Mesendoderm (in vitro differentiated cells): ENCODE data around the gene KCNC1.

Source experiments
- DNase-seq: peaks from one replicate; pipeline ENCODE4 v3.0.0; 2013
- H2AK5ac ChIP-seq: 2 replicates; pipeline ENCODE4 v1.6.1; 2013; ENCODE audit warnings: low read length, inconsistent platforms
- H2BK120ac ChIP-seq: 2 replicates; pipeline ENCODE4 v1.6.1; 2013; ENCODE audit warnings: low read depth, mild to moderate bottlenecking, low read length, moderate library complexity, mixed read lengths
- H2BK15ac ChIP-seq: replicated peaks from 2 replicates; pipeline ENCODE4 v1.6.1; 2013; ENCODE audit warnings: low read depth, mild to moderate bottlenecking, moderate library complexity
- H2BK5ac ChIP-seq: 2 replicates; pipeline ENCODE4 v1.6.1; 2013; ENCODE audit warnings: low read length, inconsistent platforms
- H3K18ac ChIP-seq: 2 replicates; pipeline ENCODE4 v1.6.1; 2013; ENCODE audit warnings: mild to moderate bottlenecking, low read length, mixed read lengths
- H3K23ac ChIP-seq: one replicate; pipeline ENCODE4 v1.6.1; 2013; ENCODE audit warnings: low read length
- H3K27ac ChIP-seq: 2 replicates; pipeline ENCODE4 v1.5.1; 2013; ENCODE audit warnings: low read depth, mild to moderate bottlenecking, inconsistent platforms, low read length, moderate library complexity
- H3K27me3 ChIP-seq: 2 replicates; pipeline ENCODE4 v1.6.1; 2013; ENCODE audit warnings: low read length, control low read depth, mild to moderate bottlenecking, inconsistent platforms; ENCODE audit not compliant: insufficient read depth, poor library complexity
- H3K36me3 ChIP-seq: 2 replicates; pipeline ENCODE4 v1.6.1; 2013; ENCODE audit warnings: low read length, inconsistent platforms; ENCODE audit not compliant: control insufficient read depth, insufficient read depth
- H3K4ac ChIP-seq: one replicate; pipeline ENCODE4 v1.6.1; 2013; ENCODE audit warnings: low read depth, mild to moderate bottlenecking, low read length, moderate library complexity
- H3K4me1 ChIP-seq: 2 replicates; pipeline ENCODE4 v1.6.1; 2013; ENCODE audit warnings: low read depth, low read length, inconsistent platforms; ENCODE audit not compliant: control insufficient read depth
- H3K4me2 ChIP-seq: 2 replicates; pipeline ENCODE4 v1.6.1; 2013; ENCODE audit warnings: low read length
- H3K4me3 ChIP-seq: 2 replicates; pipeline ENCODE4 v1.5.1; 2013; ENCODE audit warnings: mild to moderate bottlenecking, low read length
- H3K56ac ChIP-seq: one replicate; pipeline ENCODE4 v1.6.1; 2013; ENCODE audit warnings: low read length
- H3K79me1 ChIP-seq: 2 replicates; pipeline ENCODE4 v1.6.1; 2013; ENCODE audit warnings: low read length, inconsistent platforms
- H3K79me2 ChIP-seq: 2 replicates; pipeline ENCODE4 v1.6.1; 2013; ENCODE audit warnings: mild to moderate bottlenecking, low read length; ENCODE audit not compliant: control insufficient read depth, insufficient read depth
- H3K9ac ChIP-seq: 2 replicates; pipeline ENCODE4 v1.6.1; 2013; ENCODE audit warnings: low read length, inconsistent platforms
- H4K5ac ChIP-seq: one replicate; pipeline ENCODE4 v1.6.1; 2013; ENCODE audit warnings: low read length
- H4K8ac ChIP-seq: one replicate; pipeline ENCODE4 v1.6.1; 2013; ENCODE audit warnings: low read depth, mild to moderate bottlenecking, control low read depth, low read length, moderate library complexity
- WGBS: extraction: QIAGEN DNeasy Blood & Tissue Kit; methylation state at CpG from one replicate; pipeline ENCODE4 v1.1.7; 2013; ENCODE audit warnings: low lambda C conversion rate, missing lambda C conversion rate; ENCODE audit not compliant: insufficient coverage; ENCODE audit errors: extremely low coverage; 5-methylcytosine and 5-hydroxymethylcytosine counted together

Gene KCNC1

GRCh38 chr11:17779861-17780594 is 45.4 kb downstream of the KCNC1 start:
- no peak overlapping the region for H3K9ac ChIP-seq
- no peak overlapping the region for H2BK120ac ChIP-seq
- no peaks in the 10 kb centered on the region for H3K36me3 ChIP-seq
- no peak overlapping the region for H2BK5ac ChIP-seq
- no peak overlapping the region for H3K4ac ChIP-seq
- no peak overlapping the region for H3K4me3 ChIP-seq
- no peaks in the 10 kb centered on the region for H3K27me3 ChIP-seq
- no CpG with 5 or more reads among the region's 14 CpGs for WGBS
- H2AK5ac ChIP-seq, result no peak overlapping the region
- no peak overlapping the region for H3K56ac ChIP-seq
- no peak overlapping the region for H2BK15ac ChIP-seq
- H3K4me2 ChIP-seq, result no peak overlapping the region
- H3K27ac ChIP-seq, result no peak overlapping the region
- no peak overlapping the region for H4K8ac ChIP-seq
- no peaks in the 10 kb centered on the region for H3K4me1 ChIP-seq
- no peak overlapping the region for H3K18ac ChIP-seq
- no peak for DNase-seq
- no peaks in the 10 kb centered on the region for H3K79me1 ChIP-seq
- H3K79me2 ChIP-seq, result no peaks in the 10 kb centered on the region
- H3K23ac ChIP-seq, result no peak overlapping the region
- no peak overlapping the region for H4K5ac ChIP-seq

GRCh38 chr11:17780668-17781067 is 46.1 kb downstream of the KCNC1 start:
- Histone ChIP-seq H3K23ac (no peak overlapping the region), H2AK5ac (no peak overlapping the region), H3K4me2 (no peak overlapping the region), H3K36me3 (no peaks in the 10 kb centered on the region), H3K4me1 (no peaks in the 10 kb centered on the region), H4K8ac (no peak overlapping the region), H2BK5ac (no peak overlapping the region), H3K9ac (no peak overlapping the region), H3K79me1 (no peaks in the 10 kb centered on the region), H3K56ac (no peak overlapping the region), H4K5ac (no peak overlapping the region), H3K4me3 (no peak overlapping the region), H2BK15ac (no peak overlapping the region), H3K18ac (no peak overlapping the region), H2BK120ac (no peak overlapping the region), H3K79me2 (no peaks in the 10 kb centered on the region), H3K4ac (no peak overlapping the region), H3K27ac (no peak overlapping the region), H3K27me3 (no peaks in the 10 kb centered on the region)
- DNase-seq, result no peak
- no CpG with 5 or more reads among the region's 15 CpGs for WGBS

DNA sequence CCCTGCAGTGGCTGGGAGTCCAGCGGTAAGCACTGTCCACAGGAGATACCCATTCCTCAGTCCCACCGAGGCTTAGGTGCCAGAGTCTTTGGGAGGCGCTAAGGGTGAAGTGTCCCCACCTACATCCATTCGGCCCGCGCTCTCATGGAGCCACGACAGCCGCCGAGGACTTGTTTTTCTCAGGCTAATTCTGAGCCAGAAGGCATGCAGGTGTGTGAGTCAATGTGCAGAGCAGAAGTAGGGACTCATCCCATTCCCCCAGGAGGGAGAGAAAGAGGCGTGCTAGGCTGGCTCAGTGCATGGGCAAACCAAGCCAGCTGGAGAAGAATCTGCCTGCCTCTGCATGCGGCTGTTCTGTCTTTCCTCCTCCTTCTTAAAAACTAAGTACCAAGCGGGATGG is 46.6 kb downstream of the KCNC1 start:
- H3K79me2 ChIP-seq, result no peaks in the 10 kb centered on the region
- no peaks in the 10 kb centered on the region for H3K4me1 ChIP-seq
- DNase-seq, result no peak
- no peak overlapping the region for H3K4me2 ChIP-seq
- no peak overlapping the region for H3K56ac ChIP-seq
- no peak overlapping the region for H2BK15ac ChIP-seq
- H3K4ac ChIP-seq, result no peak overlapping the region
- H3K27me3 ChIP-seq, result no peaks in the 10 kb centered on the region
- no peak overlapping the region for H2BK120ac ChIP-seq
- H2AK5ac ChIP-seq, result no peak overlapping the region
- H3K23ac ChIP-seq, result no peak overlapping the region
- H3K79me1 ChIP-seq, result no peaks in the 10 kb centered on the region
- H3K4me3 ChIP-seq, result no peak overlapping the region
- H2BK5ac ChIP-seq, result no peak overlapping the region
- no peaks in the 10 kb centered on the region for H3K36me3 ChIP-seq
- WGBS, result no CpG with 5 or more reads among the region's 12 CpGs
- H4K8ac ChIP-seq, result no peak overlapping the region
- no peak overlapping the region for H4K5ac ChIP-seq
- H3K9ac ChIP-seq, result no peak overlapping the region
- H3K18ac ChIP-seq, result no peak overlapping the region
- H3K27ac ChIP-seq, result no peak overlapping the region

DNA sequence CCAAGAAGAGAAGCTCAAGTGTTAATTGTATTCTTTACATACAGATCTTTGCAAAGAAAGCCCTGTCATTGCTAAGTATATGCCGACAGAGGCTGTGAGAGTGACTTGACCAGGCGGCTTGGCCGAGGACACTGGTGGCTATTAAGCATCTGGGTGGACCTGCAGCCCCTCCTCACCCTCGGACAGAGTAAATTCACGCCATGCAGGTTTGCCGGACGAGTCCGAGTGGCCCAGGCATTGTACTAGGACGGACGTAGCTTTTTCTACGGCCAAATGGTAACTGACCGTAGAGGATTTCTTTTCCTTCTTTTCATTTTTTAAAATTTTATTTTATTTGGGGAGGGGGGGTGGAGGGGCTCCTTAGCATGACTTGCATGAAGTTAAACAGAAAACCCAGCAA is 47.0 kb downstream of the KCNC1 start:
- no peaks in the 10 kb centered on the region for H3K27me3 ChIP-seq
- no peak overlapping the region for H3K27ac ChIP-seq
- no peak overlapping the region for H2BK5ac ChIP-seq
- H3K79me1 ChIP-seq, result no peaks in the 10 kb centered on the region
- H3K36me3 ChIP-seq, result no peaks in the 10 kb centered on the region
- no peak overlapping the region for H3K18ac ChIP-seq
- no peak overlapping the region for H4K8ac ChIP-seq
- no peak for DNase-seq
- H2BK120ac ChIP-seq, result no peak overlapping the region
- no peak overlapping the region for H3K9ac ChIP-seq
- H3K4ac ChIP-seq, result no peak overlapping the region
- no peaks in the 10 kb centered on the region for H3K79me2 ChIP-seq
- H3K4me3 ChIP-seq, result no peak overlapping the region
- H3K4me1 ChIP-seq, result no peaks in the 10 kb centered on the region
- WGBS, result no CpG with 5 or more reads among the region's 12 CpGs
- no peak overlapping the region for H3K56ac ChIP-seq
- no peak overlapping the region for H4K5ac ChIP-seq
- no peak overlapping the region for H2AK5ac ChIP-seq
- no peak overlapping the region for H3K4me2 ChIP-seq
- H2BK15ac ChIP-seq, result no peak overlapping the region
- H3K23ac ChIP-seq, result no peak overlapping the region

- DNase-seq, result no peak
- Histone ChIP-seq H3K27ac (no peak overlapping the region), H4K8ac (no peak overlapping the region), H3K23ac (no peak overlapping the region), H3K36me3 (no peaks in the 10 kb centered on the region), H3K27me3 (no peaks in the 10 kb centered on the region), H3K79me2 (no peaks in the 10 kb centered on the region), H2BK15ac (no peak overlapping the region), H4K5ac (no peak overlapping the region), H3K4me2 (no peak overlapping the region), H2AK5ac (no peak overlapping the region), H3K18ac (no peak overlapping the region), H3K4me1 (no peaks in the 10 kb centered on the region), H3K79me1 (no peaks in the 10 kb centered on the region), H2BK120ac (no peak overlapping the region), H3K4ac (no peak overlapping the region), H2BK5ac (no peak overlapping the region), H3K56ac (no peak overlapping the region), H3K4me3 (no peak overlapping the region), H3K9ac (no peak overlapping the region)
- WGBS, result no CpG with 5 or more reads among the region's 12 CpGs
Observed at GRCh38 chr11:17782145-17782544, 47.6 kb downstream of the KCNC1 start.
